HepG2 (cell line): ENCODE data around the gene ACTN1. TPM values are rescaled to one million over a fixed set of nuclear protein-coding genes. Genes with fewer than 3 reads are reported as not detected.

Source experiments
- FOXM1 ChIP-seq: sonication (generic); formaldehyde crosslinking; IDR thresholded peaks from 2 replicates; pipeline ENCODE4 v1.5.0; 2020; ENCODE audit warnings: missing genetic modification reagents
- HNRNPL ChIP-seq: fragments of 200-400 bp; formaldehyde crosslinking; IDR thresholded peaks from 2 replicates; pipeline ENCODE4 v1.6.1; 2017; ENCODE audit warnings: mild to moderate bottlenecking, low read depth, low read length
- ISL2 ChIP-seq: sonication (generic); formaldehyde crosslinking; IDR thresholded peaks from 2 replicates; pipeline ENCODE4 v1.5.0; 2020; ENCODE audit warnings: missing genetic modification reagents
- KDM6A ChIP-seq: IDR thresholded peaks from 2 replicates; pipeline ENCODE4 v1.6.1; 2016; ENCODE audit warnings: low read depth
- KMT2A ChIP-seq: sonication (generic); formaldehyde crosslinking; IDR thresholded peaks from 2 replicates; pipeline ENCODE4 v1.4.0; 2020; ENCODE audit warnings: missing genetic modification reagents
- POLR2A ChIP-seq, 2 experiments: IDR thresholded peaks; 2 replicates each; pipeline ENCODE4 v1.6.1; 2011; ENCODE audit warnings: low read depth in 2 of 2, low read length in 2 of 2, mild to moderate bottlenecking in 1 of 2, moderate library complexity in 1 of 2; ENCODE audit not compliant: insufficient read depth in 1 of 2
- XRCC5 ChIP-seq: fragments of 200-400 bp; formaldehyde crosslinking; optimal IDR thresholded peaks from 2 replicates; pipeline ENCODE3; 2017; ENCODE audit warnings: mild to moderate bottlenecking, low read length
- ZNF264 ChIP-seq: sonication (generic); formaldehyde crosslinking; IDR thresholded peaks from 2 replicates; pipeline ENCODE4 v1.4.0; 2020; ENCODE audit warnings: missing genetic modification reagents
- ZNF512B ChIP-seq: sonication (generic); formaldehyde crosslinking; IDR thresholded peaks from 2 replicates; pipeline ENCODE4 v1.5.1; 2020; ENCODE audit warnings: missing genetic modification reagents, mild to moderate bottlenecking, borderline replicate concordance
- ZNF781 ChIP-seq: sonication (generic); formaldehyde crosslinking; IDR thresholded peaks from 2 replicates; pipeline ENCODE4 v1.5.1; 2020; ENCODE audit warnings: borderline replicate concordance, mild to moderate bottlenecking, missing genetic modification reagents; ENCODE audit errors: not compliant biosample characterization
- polyA plus RNA-seq, 8 experiments: library from polyadenylated mRNA; depleted of rRNA in 3 of 8; stranded (reverse) in 7 of 8; unstranded in 1 of 8; fragments of >200 nt; fragmentation: Illumina TruSeq in 4 of 8; extraction: Trizol in 4 of 8; gene quantifications; 2 replicates each; pipeline versions ENCODE4 v1.2.1 to v1.2.3, GENCODE V29; 2011 to 2016; ENCODE audit warnings: low read depth in 4 of 8, missing spikeins in 1 of 8, mixed read lengths in 1 of 8; ENCODE audit not compliant: insufficient read depth in 1 of 8
- total RNA-seq, 5 experiments: library from RNA; depleted of rRNA; stranded (reverse); fragments of >200 nt; fragmentation: Illumina TruSeq; extraction: Trizol; gene quantifications; 2 replicates each; pipeline ENCODE4 v1.2.3, GENCODE V29; 2016; ENCODE audit warnings: low read depth in 1 of 5
- TF ChIP-seq, protein P1 (sequence below): sonication (generic); formaldehyde crosslinking; IDR thresholded peaks from 2 replicates; pipeline ENCODE4 v1.5.1; 2020; ENCODE audit warnings: mild to moderate bottlenecking, missing genetic modification reagents, moderate library complexity

The ACTN1 gene
- total and polyA plus RNA-seq, 2 of the 13 experiments (the other 11 are each of a cell fraction or from before 2014, with no cell fraction given) = 58.6 to 162 TPM

GRCh38 chr14:68951800-68952530 is 27.1 kb downstream of the ACTN1 start (continued):
- TF ChIP-seq ZNF512B (0 out of 2 replicates have a peak, but pooled peaks have one; percentile 35), ZNF264 (CRISPR knock-in tag) (no peak), POLR2A (IDR thresholded peaks at IDR 0.05; ENCODE audit: insufficient read depth in 1 of 2, low read depth in 2 of 2, low read length in 2 of 2) (no peak), HNRNPL (peak; percentile 61; the same call in 1 of the 2 replicates), KDM6A (no peak), KMT2A (CRISPR knock-in tag) (peak; percentile 48), FOXM1 (no peak), ISL2 (CRISPR knock-in tag) (no peak), ZNF781 (CRISPR knock-in tag) (peak; percentile 27), XRCC5 (peak; percentile 9)
- TF ChIP-seq, protein P1, sequence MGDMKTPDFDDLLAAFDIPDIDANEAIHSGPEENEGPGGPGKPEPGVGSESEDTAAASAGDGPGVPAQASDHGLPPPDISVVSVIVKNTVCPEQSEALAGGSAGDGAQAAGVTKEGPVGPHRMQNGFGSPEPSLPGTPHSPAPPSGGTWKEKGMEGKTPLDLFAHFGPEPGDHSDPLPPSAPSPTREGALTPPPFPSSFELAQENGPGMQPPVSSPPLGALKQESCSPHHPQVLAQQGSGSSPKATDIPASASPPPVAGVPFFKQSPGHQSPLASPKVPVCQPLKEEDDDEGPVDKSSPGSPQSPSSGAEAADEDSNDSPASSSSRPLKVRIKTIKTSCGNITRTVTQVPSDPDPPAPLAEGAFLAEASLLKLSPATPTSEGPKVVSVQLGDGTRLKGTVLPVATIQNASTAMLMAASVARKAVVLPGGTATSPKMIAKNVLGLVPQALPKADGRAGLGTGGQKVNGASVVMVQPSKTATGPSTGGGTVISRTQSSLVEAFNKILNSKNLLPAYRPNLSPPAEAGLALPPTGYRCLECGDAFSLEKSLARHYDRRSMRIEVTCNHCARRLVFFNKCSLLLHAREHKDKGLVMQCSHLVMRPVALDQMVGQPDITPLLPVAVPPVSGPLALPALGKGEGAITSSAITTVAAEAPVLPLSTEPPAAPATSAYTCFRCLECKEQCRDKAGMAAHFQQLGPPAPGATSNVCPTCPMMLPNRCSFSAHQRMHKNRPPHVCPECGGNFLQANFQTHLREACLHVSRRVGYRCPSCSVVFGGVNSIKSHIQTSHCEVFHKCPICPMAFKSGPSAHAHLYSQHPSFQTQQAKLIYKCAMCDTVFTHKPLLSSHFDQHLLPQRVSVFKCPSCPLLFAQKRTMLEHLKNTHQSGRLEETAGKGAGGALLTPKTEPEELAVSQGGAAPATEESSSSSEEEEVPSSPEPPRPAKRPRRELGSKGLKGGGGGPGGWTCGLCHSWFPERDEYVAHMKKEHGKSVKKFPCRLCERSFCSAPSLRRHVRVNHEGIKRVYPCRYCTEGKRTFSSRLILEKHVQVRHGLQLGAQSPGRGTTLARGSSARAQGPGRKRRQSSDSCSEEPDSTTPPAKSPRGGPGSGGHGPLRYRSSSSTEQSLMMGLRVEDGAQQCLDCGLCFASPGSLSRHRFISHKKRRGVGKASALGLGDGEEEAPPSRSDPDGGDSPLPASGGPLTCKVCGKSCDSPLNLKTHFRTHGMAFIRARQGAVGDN (CRISPR knock-in tag) = peak; percentile 74
- TF ChIP-seq, all 625 proteins: peak for 17
